D721Med (cell line): ENCODE results near the gene CSDE1.
"Not testable (repeated sequence)": the region's sequence is repeated elsewhere in the genome, so short reads cannot be mapped to it uniquely, and the experiment has no call there.

Experiments used
- DNase-seq: peaks from one replicate; pipeline ENCODE4 v3.0.0; 2011; ENCODE audit warnings: low spot score; ENCODE audit not compliant: insufficient read length
- FAIRE-seq: peaks from 2 replicates; lab custom pipeline; 2011; peaks lifted over from hg19 to GRCh38; lab: Jason Lieb, UNC
- CTCF ChIP-seq: IDR thresholded peaks from 2 replicates; pipeline ENCODE4 v1.5.1; 2012; ENCODE audit warnings: mild to moderate bottlenecking, control low read depth; ENCODE audit not compliant: insufficient read depth; ENCODE audit errors: missing control alignments

The CSDE1 gene

GRCh38 chr1:114756009-114756892 is 1.5 kb downstream of the CSDE1 start:
- no peak for DNase-seq
- FAIRE-seq = no peak

GRCh38 chr1:114755006-114755931 is 2.5 kb downstream of the CSDE1 start:
- TF ChIP-seq CTCF = no peak
- DNase-seq (no peak), FAIRE-seq (no peak)

More at GRCh38 chr1:114756009-114756892, 1.5 kb downstream of the CSDE1 start:
- no peak for TF ChIP-seq CTCF

GRCh38 chr1:114753702-114754101 is 4.1 kb downstream of the CSDE1 start:
- FAIRE-seq, DNase-seq: not testable (repeated sequence)

GRCh38 chr1:114753143-114753542 is 4.6 kb downstream of the CSDE1 start:
- FAIRE-seq = no peak
- DNase-seq = no peak
- no peak for TF ChIP-seq CTCF

- DNase-seq = no peak
- TF ChIP-seq CTCF = no peak
- FAIRE-seq = no peak
Measured at GRCh38 chr1:114750780-114751179, 7.0 kb downstream of the CSDE1 start.

GRCh38 chr1:114749835-114750234 is 7.9 kb downstream of the CSDE1 start:
- TF ChIP-seq CTCF = no peak
- DNase-seq (no peak), FAIRE-seq (no peak)

- TF ChIP-seq CTCF = no peak
- FAIRE-seq (no peak), DNase-seq (no peak)
Measured at GRCh38 chr1:114746450-114747121, 11.2 kb downstream of the CSDE1 start.
